Measurements from ENCODE around the gene GTF2H4.
A peak's percentile ranks its signal among the peaks of the same experiment; 100 is the strongest.
"Not testable (repeated sequence)": the region's sequence is repeated elsewhere in the genome, so short reads cannot be mapped to it uniquely, and the experiment has no call there.

GTF2H4 gene

GRCh38 chr6:30922447-30922852 is 14.4 kb downstream of the GTF2H4 start:
- no peak for DNase-seq

DNA sequence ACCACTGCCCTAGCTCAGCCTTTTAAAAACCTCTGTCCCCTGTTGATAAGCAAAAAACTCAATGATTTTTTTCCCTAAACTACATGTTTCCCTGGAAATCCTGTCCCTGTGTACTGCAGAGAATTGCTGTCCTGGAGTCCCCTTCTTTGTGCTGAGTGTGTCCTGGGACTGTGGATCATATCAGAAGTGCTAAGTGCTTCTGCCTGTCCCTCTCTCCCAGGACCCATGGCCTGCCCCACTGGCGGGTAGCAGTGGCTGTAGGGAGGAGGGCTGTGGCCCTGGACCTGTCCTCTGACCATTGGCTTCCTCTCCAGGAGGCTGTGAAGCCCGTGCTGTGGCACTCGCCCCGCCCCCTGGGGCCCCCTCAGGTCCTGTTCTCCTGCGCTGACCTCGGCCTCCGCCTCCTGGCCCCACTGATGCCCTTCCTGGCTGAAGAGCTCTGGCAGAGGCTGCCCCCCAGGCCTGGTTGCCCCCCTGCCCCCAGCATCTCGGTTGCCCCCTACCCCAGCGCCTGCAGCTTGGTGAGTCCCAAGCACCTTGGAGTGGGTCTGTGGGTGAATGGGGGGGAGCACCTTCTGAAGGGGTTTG is 16.1 kb downstream of the GTF2H4 start:
- DNase-seq, result not testable (repeated sequence)

DNA sequence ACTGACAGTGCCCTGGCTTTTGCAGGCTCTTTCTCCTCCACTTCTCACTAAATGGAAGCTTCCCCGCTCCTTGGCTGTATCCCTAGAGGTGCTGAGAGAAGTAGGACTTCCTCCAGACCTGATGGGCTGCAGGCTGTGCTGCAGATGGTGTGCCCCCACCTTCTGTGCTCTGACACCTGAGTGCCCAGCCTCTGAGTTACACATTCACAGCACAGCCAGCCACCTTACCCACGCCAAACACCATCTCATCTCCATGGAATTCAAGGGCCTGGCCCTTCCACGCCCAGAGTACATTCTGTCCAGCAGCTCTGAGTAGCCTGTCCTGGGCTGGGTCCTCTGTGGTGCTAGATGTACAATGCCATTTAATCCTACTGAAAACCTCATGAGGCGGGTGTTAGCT is 18.6 kb downstream of the GTF2H4 start:
- no peak for DNase-seq

DNA sequence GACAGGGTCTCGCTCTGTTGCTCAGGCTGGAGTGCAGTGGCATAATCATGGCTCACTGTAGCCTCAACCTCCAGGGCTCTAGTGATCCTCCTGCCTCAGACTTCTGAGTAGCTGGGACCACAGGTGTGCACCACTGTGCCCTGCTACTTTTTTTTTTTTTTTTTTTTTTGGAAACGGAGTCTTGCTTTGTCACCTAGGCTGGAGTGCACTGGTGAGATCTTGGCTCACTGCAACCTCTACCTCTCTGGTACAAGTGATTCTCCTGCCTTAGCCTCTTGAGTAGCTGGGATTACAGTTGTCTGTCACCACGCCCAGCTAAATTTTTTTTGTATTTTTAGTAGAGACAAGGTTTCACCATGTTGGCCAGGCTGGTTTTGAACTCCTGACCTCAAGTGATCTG is 19.1 kb downstream of the GTF2H4 start:
- not testable (repeated sequence) for DNase-seq

DNA sequence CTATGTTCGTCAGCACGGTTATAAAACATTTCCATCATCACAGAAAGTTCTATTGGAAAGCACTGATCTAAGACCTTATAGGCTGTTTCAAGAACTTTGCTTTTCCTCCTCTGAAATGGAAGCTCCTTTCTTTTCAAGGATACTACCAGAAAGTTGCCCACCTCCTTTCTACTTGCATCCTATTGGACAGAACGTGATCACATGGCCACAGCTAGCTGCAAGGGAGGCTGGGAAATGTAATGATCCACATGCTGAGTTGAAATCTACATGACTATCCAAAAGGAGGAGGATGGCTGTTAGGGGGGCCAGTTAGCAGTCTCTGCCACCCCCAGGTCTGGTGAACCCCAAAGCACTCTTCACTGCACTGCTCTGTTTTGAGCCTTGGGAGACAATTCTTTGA is 20.7 kb downstream of the GTF2H4 start:
- no peak for DNase-seq

GRCh38 chr6:30930506-30930905 is 22.5 kb downstream of the GTF2H4 start:
- no peak for DNase-seq

GRCh38 chr6:30931272-30931671 is 23.3 kb downstream of the GTF2H4 start:
- DNase-seq, result no peak

GRCh38 chr6:30931969-30932645 is 24.1 kb downstream of the GTF2H4 start, which contains the start of gene SFTA2:
TSS of gene SFTA2 (minus strand) at chr6:30932170. CDS start at chr6:30932096, 74 bp downstream.
- DNase-seq, result no peak

DNA sequence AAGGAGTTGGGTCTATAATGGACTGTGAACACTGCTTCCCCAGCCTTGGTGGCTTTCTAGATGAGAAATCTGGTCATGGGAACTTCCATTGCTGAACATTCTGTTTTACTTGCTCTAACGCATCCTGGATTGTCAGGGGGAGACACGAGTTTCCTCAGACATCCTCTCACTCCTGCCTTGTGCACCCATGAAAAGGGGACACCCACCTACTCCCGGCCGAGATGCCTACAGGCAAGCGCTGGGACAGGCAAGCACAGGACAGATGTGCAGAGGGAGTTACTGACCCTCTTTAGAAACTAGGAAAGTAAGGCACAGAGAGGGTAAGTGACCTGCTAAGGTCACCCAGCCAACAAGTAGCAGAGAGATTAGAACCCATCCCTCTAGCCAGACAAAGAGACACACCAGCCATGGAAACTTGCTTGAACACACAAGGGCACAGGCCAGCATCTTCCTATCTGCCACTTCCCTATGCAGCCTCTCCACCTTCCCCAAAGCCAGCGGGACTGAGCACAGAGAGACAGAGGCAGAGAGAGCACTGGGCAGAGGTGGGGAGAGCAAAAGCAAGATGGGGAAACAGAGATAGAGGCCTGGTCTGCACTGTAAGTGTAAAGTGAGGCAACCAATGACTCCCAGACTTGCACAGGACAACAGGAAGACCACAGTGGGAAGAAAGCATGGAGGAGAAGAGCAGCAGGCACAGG is 24.8 kb downstream of the GTF2H4 start:
- DNase-seq, result no peak

- no peak for DNase-seq
Observed at GRCh38 chr6:30935018-30935417, 27.0 kb downstream of the GTF2H4 start.

- DNase-seq, result no peak
Observed at GRCh38 chr6:30937265-30937664, 29.3 kb downstream of the GTF2H4 start.

DNA sequence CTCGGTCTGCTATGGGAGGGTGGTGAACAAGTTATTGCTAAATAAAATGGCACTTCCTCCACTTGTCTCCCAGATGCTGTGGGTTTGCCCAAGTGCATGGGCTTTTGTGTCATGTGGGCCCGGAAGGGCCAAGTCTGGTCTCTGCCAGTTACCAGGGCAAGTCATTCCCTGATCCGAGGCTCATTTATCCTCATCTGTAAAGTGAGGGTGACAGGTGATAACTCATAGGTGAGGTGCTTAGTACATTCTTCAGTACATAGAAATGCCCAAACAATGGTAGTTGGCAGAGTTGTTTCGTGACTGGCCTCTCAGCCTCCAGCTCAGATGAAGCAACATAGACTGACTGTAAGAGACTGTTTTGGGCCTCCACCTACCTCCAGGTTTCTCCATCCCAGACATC is 30.7 kb downstream of the GTF2H4 start:
- DNase-seq, result no peak

DNA sequence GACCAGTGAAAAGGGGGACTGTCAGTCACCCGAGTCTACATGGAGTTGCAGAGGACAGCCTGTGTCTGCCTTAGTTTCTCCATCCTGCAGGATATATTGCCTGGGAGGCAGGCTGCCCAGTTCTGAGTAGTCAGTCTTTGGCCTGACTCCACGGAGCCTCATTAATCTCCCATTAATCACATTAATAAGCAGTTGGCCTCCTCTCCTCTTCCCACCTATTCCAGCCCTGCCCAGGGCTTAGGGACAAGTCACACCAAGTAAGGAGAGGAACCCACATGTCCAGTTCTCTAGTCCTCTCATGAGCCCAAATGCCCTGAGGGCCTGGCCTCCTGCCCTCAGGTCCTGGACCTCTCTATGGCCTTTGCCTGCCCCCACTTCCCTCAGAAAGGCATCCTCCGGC is 31.5 kb downstream of the GTF2H4 start:
- DNase-seq, result no peak

DNA sequence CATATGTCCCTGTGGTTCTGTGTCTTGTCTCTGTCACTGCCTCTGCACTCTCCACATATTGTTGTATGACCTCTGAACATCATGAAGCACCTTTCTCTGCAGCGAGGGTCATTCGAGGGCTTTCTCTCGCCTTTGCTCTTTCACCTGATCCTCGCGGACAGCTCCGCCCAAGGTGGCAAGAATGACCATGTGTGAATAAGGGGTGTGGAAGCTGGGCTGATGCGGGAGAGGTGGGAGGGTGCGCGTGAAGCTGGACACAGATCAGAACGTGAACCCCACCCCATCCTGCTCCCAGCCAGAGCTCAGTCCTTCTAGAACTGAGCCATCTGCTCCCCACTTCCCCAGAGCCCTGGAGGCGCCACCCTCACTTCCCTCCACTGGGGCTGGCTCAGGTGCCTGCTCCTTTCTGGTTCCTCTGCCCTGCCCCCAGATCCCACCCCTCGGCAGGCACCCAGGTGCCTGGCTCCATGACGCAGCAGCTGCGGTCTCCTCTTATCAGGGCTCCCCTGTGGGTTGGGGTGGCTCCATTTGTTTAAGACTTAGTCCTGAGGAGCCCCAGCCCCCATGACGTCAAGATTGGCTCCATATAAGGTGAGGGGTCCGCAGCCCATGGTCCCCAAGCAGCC is 32.5 kb downstream of the GTF2H4 start, which contains the start of gene MUCL3:
TSS of gene MUCL3 (plus strand) at position 613 of the 626 bp plus-strand sequence. CDS start 27 bp downstream, outside the sequence.
- no peak for DNase-seq

- DNase-seq, result peak; percentile 48
Observed at GRCh38 chr6:30942338-30943060, 34.5 kb downstream of the GTF2H4 start.

DNA sequence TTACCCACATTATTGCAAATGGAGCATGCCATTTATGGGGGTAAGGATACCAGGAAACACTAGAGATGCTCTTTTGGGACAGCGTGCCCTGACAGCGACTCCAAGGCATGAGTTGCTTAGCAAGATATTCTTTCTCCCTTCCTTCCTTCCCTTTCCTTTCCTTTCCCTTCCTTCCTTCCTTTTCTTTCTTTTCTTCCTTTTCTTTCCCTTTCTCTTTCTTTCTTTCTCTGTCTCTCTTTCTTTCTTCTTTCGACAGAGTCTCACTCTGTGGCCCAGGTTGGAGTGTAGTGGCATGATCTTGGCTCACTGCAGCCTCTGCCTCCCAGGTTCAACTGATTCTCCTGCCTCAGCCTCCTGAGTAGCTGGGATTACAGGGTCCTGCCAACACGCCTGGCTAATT is 36.0 kb downstream of the GTF2H4 start:
- DNase-seq, result no peak

DNA sequence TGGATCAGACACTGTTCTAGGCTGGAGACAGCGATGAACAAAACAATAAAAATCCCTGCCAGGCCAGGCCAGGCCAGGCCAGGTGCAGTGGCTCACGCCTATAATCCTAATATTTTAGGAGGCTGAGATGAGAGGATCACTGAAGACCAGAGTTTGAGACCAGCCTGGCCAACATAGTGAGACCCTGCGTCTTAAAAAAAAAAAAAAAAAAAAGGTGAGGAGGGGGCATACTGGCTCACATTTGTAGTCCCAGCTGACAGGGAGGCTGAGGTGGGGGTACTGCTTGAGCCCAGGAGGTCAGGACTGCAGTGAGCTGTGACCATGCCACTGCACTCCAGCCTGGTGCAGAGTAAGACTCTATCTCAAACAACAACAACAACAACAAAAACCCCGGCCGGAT is 37.3 kb downstream of the GTF2H4 start:
- DNase-seq, result no peak

DNA sequence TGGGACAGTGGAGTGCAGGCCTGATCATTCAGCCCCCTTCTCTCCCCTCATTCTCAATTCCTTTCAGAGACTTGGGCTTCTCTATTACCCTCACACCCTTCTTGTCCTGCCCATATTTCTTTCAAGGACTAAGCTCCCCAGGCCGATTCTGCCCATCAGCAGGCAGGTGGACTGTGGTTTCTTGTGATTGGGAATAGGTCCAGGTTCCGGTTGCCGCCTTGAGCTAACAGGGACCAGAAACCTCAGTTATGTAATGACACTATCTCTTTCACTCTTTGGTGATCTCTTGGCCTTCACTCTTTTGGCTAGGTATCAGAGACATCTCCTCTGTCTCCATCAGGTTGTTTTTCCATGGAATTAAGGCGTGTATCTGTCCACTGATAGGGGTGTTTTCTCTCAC is 39.2 kb downstream of the GTF2H4 start:
- no peak for DNase-seq

DNA sequence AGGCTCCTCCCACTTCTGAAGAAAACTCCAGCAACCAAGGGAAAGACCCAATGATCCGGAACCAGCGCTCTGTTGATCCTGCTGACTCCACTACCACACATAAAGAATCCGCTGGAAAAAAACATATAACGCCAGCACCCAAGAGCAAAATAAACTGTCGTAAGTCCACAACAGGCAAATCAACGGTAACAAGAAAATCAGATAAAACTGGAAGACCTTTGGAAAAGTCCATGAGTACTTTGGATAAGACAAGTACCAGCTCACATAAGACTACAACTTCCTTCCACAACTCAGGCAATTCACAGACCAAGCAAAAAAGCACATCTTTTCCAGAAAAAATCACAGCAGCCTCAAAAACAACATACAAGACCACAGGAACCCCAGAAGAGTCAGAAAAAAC is 40.8 kb downstream of the GTF2H4 start:
- no peak for DNase-seq

DNA sequence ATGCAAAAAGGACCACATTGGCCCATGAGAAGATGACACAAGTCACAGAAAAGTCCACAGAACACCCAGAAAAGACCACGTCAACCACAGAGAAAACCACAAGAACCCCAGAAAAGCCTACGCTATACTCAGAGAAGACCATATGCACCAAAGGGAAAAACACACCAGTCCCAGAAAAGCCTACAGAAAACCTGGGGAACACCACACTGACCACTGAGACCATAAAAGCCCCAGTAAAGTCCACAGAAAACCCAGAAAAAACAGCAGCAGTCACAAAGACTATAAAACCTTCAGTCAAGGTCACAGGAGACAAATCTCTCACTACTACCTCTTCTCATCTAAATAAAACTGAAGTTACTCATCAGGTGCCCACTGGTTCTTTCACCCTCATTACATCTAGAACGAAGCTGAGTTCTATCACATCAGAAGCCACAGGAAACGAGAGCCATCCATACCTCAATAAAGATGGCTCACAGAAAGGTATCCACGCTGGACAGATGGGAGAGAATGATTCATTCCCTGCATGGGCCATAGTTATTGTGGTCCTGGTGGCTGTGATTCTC is 44.0 kb downstream of the GTF2H4 start:
- DNase-seq, result no peak

- no peak for DNase-seq
Observed at GRCh38 chr6:30954631-30955366, 46.8 kb downstream of the GTF2H4 start.
